HCT116 (cell line): ENCODE measurements around the gene DMD. TPM values are rescaled to one million over a fixed set of nuclear protein-coding genes. Genes with fewer than 3 reads are reported as not detected.

ENCODE experiments used
- ATAC-seq: fragments of 200-7000 bp; cut with Tn5 transposase; 2 replicates; pipeline ENCODE4 v1.9.1; 2020; ENCODE audit warnings: mild to moderate bottlenecking, moderate library complexity
- BruUV-seq: library from RNA; stranded (reverse); fragments of 400-500 nt; replicated peaks from 2 replicates; lab custom pipeline; 2021; lab: Mats Ljungman, UMichigan
- CTCF ChIA-PET: fragments of 300-600 bp; sonication (Branson Sonifier 250); formaldehyde crosslinking; loops from one replicate; lab custom pipeline; 2021; ENCODE audit warnings: antibody characterized with exemption; lab: Charles Lee
- POLR2A ChIA-PET: fragments of 300-600, 350-600 bp; sonication (Branson Sonifier 250); formaldehyde crosslinking; loops from one replicate; lab custom pipeline; 2021; ENCODE audit warnings: antibody characterized with exemption; lab: Charles Lee
- RAD21 ChIA-PET, 2 experiments: fragments of 300-600 bp; sonication (Branson Sonifier 250); formaldehyde crosslinking; loops; one replicate each; lab custom pipeline; 2023; ENCODE audit warnings: low total read pairs in 2 of 2; ENCODE audit not compliant: uncharacterized antibody in 2 of 2, unreplicated experiment in 2 of 2, low non-redundant PET in 1 of 2; lab: Charles Lee
- DNase-seq: peaks from one replicate; pipeline ENCODE4 v3.0.0-alpha.2; 2010; ENCODE audit warnings: low read depth, low spot score
- H2AFZ ChIP-seq: fragments of 200-600 bp; shearing (Covaris generic), sonication (generic); 2 replicates; pipeline ENCODE4 v1.6.1; 2017; ENCODE audit warnings: low read depth, mixed run types, mixed read lengths, antibody characterized with exemption, low read length; ENCODE audit not compliant: poor library complexity, severe bottlenecking
- H3K27ac ChIP-seq: 2 replicates; pipeline ENCODE4 v1.5.1; 2012; ENCODE audit warnings: low read depth, low read length
- H3K27me3 ChIP-seq: fragments of 200-600 bp; sonication (generic); 2 replicates; pipeline ENCODE4 v1.6.1; 2016; ENCODE audit warnings: mixed run types, low read length, mixed read lengths; ENCODE audit not compliant: insufficient read depth
- H3K36me3 ChIP-seq, 2 experiments: fragments of 200-500 bp in 1 of 2; fragments of 200-600 bp in 1 of 2; sonication (Bioruptor generic) in 1 of 2; sonication (generic) in 1 of 2; 2 replicates each; pipeline versions ENCODE4 v1.5.1 to v1.6.1; 2014 to 2016; ENCODE audit warnings: low read length in 2 of 2, inconsistent platforms in 1 of 2, mixed read lengths in 1 of 2, mixed run types in 1 of 2; ENCODE audit not compliant: insufficient read depth in 2 of 2, control insufficient read depth in 1 of 2
- H3K4me1 ChIP-seq, 2 experiments: fragments of 200-600 bp in 1 of 2; sonication (generic) in 1 of 2; 2 replicates each; pipeline versions ENCODE4 v1.5.1 to v1.6.1; 2012 to 2017; ENCODE audit warnings: low read length in 2 of 2, inconsistent platforms in 1 of 2, mild to moderate bottlenecking in 1 of 2, mixed read lengths in 1 of 2, mixed run types in 1 of 2, moderate library complexity in 1 of 2; ENCODE audit not compliant: insufficient read depth in 2 of 2, control insufficient read depth in 1 of 2
- H3K4me2 ChIP-seq: fragments of 200-600 bp; sonication (generic); 2 replicates; pipeline ENCODE4 v1.6.1; 2017; ENCODE audit warnings: mixed run types, low read length, mixed read lengths
- H3K4me3 ChIP-seq, 2 experiments: fragments of 200-600 bp in 1 of 2; sonication (generic) in 1 of 2; replicated peaks in 1 of 2; 2 replicates each; pipeline ENCODE4 v1.5.1; 2011 to 2016; ENCODE audit warnings: low read length in 2 of 2, control low read depth in 1 of 2, low read depth in 1 of 2, mild to moderate bottlenecking in 1 of 2, mixed read lengths in 1 of 2, mixed run types in 1 of 2
- H3K79me2 ChIP-seq: fragments of 200-600 bp; sonication (generic); 2 replicates; pipeline ENCODE4 v1.6.1; 2017; ENCODE audit warnings: mild to moderate bottlenecking, mixed run types, low read length, moderate library complexity, mixed read lengths; ENCODE audit not compliant: insufficient read depth
- H3K9ac ChIP-seq: fragments of 200-600 bp; sonication (generic); 2 replicates; pipeline ENCODE4 v1.6.1; 2016; ENCODE audit warnings: low read length, mixed read lengths
- H3K9me2 ChIP-seq: fragments of 200-600 bp; sonication (generic), shearing (Covaris generic); 2 replicates; pipeline ENCODE4 v1.6.1; 2017; ENCODE audit warnings: mixed run types, mild to moderate bottlenecking, moderate library complexity; ENCODE audit not compliant: insufficient read depth
- H3K9me3 ChIP-seq, 2 experiments: fragments of 200-500 bp in 1 of 2; fragments of 200-600 bp in 1 of 2; sonication (Bioruptor generic) in 1 of 2; sonication (generic) in 1 of 2; 2 replicates each; pipeline ENCODE4 v1.6.1; 2014 to 2017; ENCODE audit warnings: low read length in 2 of 2, mixed read lengths in 2 of 2, inconsistent platforms in 1 of 2, low read depth in 1 of 2, mild to moderate bottlenecking in 1 of 2, mixed run types in 1 of 2, moderate library complexity in 1 of 2; ENCODE audit not compliant: control insufficient read depth in 1 of 2, insufficient read depth in 1 of 2
- H4K20me1 ChIP-seq: fragments of 200-600 bp; sonication (generic), shearing (Covaris generic); 2 replicates; pipeline ENCODE4 v1.6.1; 2017; ENCODE audit warnings: mixed run types, mild to moderate bottlenecking, moderate library complexity; ENCODE audit not compliant: insufficient read depth
- CTCF ChIP-seq, 3 experiments: fragments of 200-600 bp in 1 of 3; sonication (generic) in 1 of 3; IDR thresholded peaks in 2 of 3; conservative IDR thresholded peaks in 1 of 3; 2 replicates each; pipeline ENCODE4 v1.5.1; 2012 to 2017; ENCODE audit warnings: low read depth in 2 of 3, low read length in 2 of 3, antibody characterized with exemption in 1 of 3, borderline replicate concordance in 1 of 3, control low read depth in 1 of 3, mild to moderate bottlenecking in 1 of 3, mixed read lengths in 1 of 3, mixed run types in 1 of 3, moderate library complexity in 1 of 3; ENCODE audit not compliant: insufficient read depth in 1 of 3
- EGR1 ChIP-seq: IDR thresholded peaks from 2 replicates; pipeline ENCODE4 v1.6.1; 2012; ENCODE audit warnings: low read depth
- ELF1 ChIP-seq: IDR thresholded peaks from 2 replicates; pipeline ENCODE4 v1.6.1; 2012; ENCODE audit warnings: low read depth, borderline replicate concordance
- EZH2phosphoT487 ChIP-seq: fragments of 200-600 bp; IDR thresholded peaks from 2 replicates; pipeline ENCODE4 v1.6.1; 2018; ENCODE audit warnings: antibody characterized with exemption, borderline replicate concordance
- JUND ChIP-seq: IDR thresholded peaks from 2 replicates; pipeline ENCODE4 v1.6.1; 2012
- POLR2A ChIP-seq: IDR thresholded peaks from 2 replicates; pipeline ENCODE4 v1.7.0; 2011; ENCODE audit warnings: borderline replicate concordance; ENCODE audit not compliant: insufficient read depth, insufficient read length; ENCODE audit errors: extremely low read depth
- POLR2AphosphoS5 ChIP-seq: IDR thresholded peaks from 2 replicates; pipeline ENCODE4 v1.6.1; 2011; ENCODE audit warnings: mild to moderate bottlenecking, low read depth, low read length, moderate library complexity
- SP1 ChIP-seq: IDR thresholded peaks from 2 replicates; pipeline ENCODE4 v1.6.1; 2012; ENCODE audit warnings: low read depth
- SRF ChIP-seq: IDR thresholded peaks from 2 replicates; pipeline ENCODE4 v1.6.1; 2012; ENCODE audit warnings: low read depth
- ZBTB33 ChIP-seq: IDR thresholded peaks from 2 replicates; pipeline ENCODE4 v1.6.1; 2011; ENCODE audit warnings: mild to moderate bottlenecking, low read length, moderate library complexity; ENCODE audit not compliant: insufficient replicate concordance; ENCODE audit errors: extremely low read depth
- intact Hi-C: fragments of 100-400 bp; cut with micrococcal nuclease; formaldehyde crosslinking; loops from 2 replicates; pipeline ENCODE4 v1.10.0; 2022
- total RNA-seq: library from RNA; stranded (reverse); gene quantifications from one replicate; pipeline ENCODE4 v1.2.1, GENCODE V29; 2021; ENCODE audit not compliant: unreplicated experiment

DMD gene
- total RNA-seq, 1 experiment from 2014 or later = 0.05 TPM

- CTCF ChIA-PET = no interaction called here
- no peak overlapping the region for H3K4me3 ChIP-seq
- intact Hi-C loops = no loop called here
- no peaks in the 10 kb centered on the region for H3K79me2 ChIP-seq
- RAD21 ChIA-PET = no interaction called here
- BruUV-seq = no TSS peak
- no peaks in the 10 kb centered on the region for H3K27me3 ChIP-seq
- no peaks in the 10 kb centered on the region for H3K9me2 ChIP-seq
- no peaks in the 10 kb centered on the region for H3K9me3 ChIP-seq
- TF ChIP-seq POLR2A = no peak
- TF ChIP-seq ELF1 = no peak
- TF ChIP-seq EZH2phosphoT487 = no peak
- TF ChIP-seq CTCF (IDR thresholded peaks at IDR 0.05 in 2 of 3, conservative IDR thresholded peaks at IDR 0.05 in 1 of 3; ENCODE audit: borderline replicate concordance in 1 of 3, insufficient read depth in 1 of 3, low read depth in 2 of 3, low read length in 2 of 3) = no peak
- no peak for TF ChIP-seq SRF
- no peak for TF ChIP-seq EGR1
- no peaks in the 10 kb centered on the region for H3K36me3 ChIP-seq
- no peak overlapping the region for H3K4me2 ChIP-seq
- POLR2A ChIA-PET = no interaction called here
- no peak overlapping the region for H3K27ac ChIP-seq
- H2AFZ ChIP-seq = no peak overlapping the region
- no peak overlapping the region for H3K9ac ChIP-seq
- DNase-seq (no peak), ATAC-seq (no peak)
- H4K20me1 ChIP-seq = no peaks in the 10 kb centered on the region
- no peaks in the 10 kb centered on the region for H3K4me1 ChIP-seq
Measured at GRCh38 chrX:33087411-33087810, 123.9 kb downstream of the DMD start.

GRCh38 chrX:33086886-33087285 is 124.5 kb downstream of the DMD start:
- intact Hi-C loops = no loop called here
- no TSS peak for BruUV-seq
- Histone ChIP-seq H3K4me3 (no peak overlapping the region), H3K36me3 (no peaks in the 10 kb centered on the region), H2AFZ (no peak overlapping the region), H3K4me2 (no peak overlapping the region), H4K20me1 (no peaks in the 10 kb centered on the region), H3K9me2 (no peaks in the 10 kb centered on the region), H3K9me3 (no peaks in the 10 kb centered on the region), H3K79me2 (no peaks in the 10 kb centered on the region), H3K27me3 (no peaks in the 10 kb centered on the region), H3K27ac (no peak overlapping the region), H3K9ac (no peak overlapping the region), H3K4me1 (no peaks in the 10 kb centered on the region)
- ATAC-seq (no peak), DNase-seq (no peak)
- POLR2A ChIA-PET = no interaction called here
- TF ChIP-seq JUND (no peak), EGR1 (no peak), SP1 (no peak), ZBTB33 (no peak), ELF1 (no peak), POLR2AphosphoS5 (no peak)
- CTCF ChIA-PET = no interaction called here
- RAD21 ChIA-PET = no interaction called here
